ENCODE data around the gene DPYD.

The DPYD gene

DNA sequence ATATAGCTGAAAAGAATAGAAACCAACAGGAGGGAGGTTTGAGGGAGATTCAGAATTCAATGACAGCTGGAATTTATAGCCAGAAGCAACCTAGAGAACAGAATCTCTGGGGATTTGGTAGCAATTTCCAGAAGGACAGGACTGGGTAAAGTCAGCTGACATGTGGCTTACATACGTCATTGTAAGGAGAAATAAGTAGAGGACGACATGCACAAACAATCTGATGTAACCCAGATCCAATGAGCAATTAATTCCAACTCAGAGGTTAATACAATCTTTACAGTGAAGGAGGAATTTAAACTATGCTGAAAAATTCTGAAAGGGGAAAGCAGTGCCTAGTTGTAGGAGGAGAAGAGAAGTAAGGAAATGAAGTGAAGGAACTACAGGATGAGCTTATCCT, 815.3 kb downstream of the DPYD start:
- no peak for DNase-seq (ENCODE audit: low read depth in 2 of 2, low spot score in 1 of 2)

DNA sequence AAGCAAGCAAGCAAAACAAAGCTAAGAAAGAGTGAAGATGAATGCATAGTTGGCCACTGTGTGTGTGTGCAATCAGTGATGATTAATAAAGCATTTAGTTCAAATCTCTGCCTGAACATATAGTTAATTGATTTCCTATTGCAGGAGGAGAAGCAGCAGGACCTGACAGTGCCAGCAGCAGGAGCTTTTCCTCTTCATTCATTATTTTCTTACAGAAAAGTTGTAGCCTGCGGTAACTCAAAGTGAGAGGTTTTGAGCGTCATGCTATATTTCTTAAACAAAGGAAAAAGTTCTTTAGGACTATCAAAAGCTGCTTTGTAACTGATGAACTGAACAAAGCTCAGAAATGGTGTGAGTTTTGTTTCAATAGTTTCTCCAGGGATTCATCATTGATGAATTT, 819.3 kb downstream of the DPYD start:
- DNase-seq (ENCODE audit: low read depth in 2 of 2, low spot score in 1 of 2), result no peak

DNA sequence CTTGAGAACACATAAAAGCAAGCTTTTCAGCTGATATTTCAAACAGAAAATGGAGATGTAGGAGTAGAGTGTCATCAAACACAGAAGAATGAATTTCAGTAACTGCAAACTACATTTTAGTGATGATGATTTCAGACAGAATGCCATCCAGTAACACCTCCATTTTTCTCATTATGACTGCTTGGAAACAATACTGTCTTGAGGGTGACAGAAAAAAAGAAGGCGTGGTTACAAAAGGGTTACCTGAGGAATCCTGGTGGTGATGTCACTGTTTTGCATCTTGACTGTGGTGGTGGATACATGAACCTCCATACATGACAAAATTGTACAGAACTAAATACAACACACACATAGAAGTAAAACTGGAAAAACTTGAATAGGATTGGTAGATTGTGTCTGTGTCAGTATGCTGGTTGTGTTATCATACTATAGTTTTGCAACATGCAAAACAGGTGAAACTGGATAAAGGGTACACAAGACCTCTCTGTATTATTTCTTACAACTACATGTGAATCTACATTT, 823.4 kb downstream of the DPYD start:
- no peak for DNase-seq (ENCODE audit: low read depth in 2 of 2, low spot score in 1 of 2)

DNA sequence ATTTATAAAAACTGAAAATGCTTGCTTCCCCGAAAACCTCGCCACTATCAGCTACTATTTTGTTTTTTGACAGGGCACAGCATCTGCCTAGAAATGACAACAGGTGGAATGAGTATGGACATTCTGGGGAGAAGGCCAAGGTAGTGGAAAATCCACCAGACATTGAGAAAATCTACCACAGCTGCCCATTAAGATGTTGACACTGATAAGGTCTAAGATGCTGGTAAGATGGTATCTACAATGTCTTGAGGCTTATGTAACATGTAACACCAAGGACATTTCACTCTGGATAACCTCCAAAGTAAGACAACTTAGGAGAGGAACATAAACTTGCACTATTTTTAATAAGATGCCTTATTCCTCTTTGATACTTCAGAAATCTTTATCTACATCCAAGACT, 825.1 kb downstream of the DPYD start:
- no peak for DNase-seq (ENCODE audit: low read depth in 2 of 2, low spot score in 1 of 2)

DNA sequence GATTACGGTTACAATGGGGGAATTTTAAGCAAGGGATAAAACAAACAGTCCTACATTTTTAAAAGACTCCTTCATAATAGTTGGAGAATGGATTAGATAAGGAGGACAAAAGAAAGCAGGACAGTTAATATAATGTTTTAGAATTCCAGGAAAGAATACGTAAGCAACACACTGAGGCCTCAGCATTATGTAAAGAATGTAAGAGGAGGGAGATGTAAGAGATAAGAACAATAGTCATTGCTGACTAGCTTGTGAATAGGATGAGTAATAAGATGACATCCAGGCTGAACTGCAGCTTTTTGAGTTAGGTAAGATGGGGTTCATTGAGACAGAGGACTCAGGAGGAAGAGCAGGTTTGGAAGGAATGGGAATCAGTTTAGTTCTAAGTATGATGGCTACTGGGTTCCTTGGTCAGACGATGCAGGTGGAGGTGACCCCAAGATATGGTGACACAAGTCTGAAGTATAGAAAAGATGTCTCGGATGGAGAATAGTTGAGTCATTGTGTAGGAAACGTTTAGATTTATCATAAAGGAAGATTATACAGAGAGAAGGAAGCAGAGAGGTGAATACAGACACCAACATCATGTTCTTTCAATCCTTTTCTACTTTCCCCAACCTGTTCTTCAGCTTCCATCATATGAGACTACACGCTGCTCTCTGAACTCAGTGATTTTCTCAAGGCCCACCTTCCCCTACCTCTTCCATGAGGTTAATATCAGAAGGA, 826.4 kb downstream of the DPYD start:
- DNase-seq (ENCODE audit: low read depth in 2 of 2, low spot score in 1 of 2), result no peak

DNA sequence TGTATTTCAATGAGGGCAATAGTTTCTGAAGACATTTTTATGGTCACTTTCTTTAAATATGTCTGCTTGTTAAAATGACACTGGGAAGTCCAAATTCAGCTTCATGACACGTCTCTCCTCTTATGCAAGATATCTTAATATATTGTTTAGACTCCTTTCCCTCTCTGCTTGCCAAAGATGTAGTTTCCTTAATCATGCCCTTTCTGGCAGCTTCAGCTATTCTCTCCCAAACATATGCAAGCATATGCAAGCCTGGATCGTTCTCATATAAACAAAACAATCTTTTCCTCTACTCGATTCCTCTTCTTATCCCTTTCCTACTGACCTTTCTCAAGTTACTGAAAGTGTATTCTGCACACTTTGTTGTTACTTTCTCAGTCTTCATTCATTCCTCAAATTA, 827.1 kb downstream of the DPYD start:
- no peak for DNase-seq (ENCODE audit: low read depth in 2 of 2, low spot score in 1 of 2)

DNA sequence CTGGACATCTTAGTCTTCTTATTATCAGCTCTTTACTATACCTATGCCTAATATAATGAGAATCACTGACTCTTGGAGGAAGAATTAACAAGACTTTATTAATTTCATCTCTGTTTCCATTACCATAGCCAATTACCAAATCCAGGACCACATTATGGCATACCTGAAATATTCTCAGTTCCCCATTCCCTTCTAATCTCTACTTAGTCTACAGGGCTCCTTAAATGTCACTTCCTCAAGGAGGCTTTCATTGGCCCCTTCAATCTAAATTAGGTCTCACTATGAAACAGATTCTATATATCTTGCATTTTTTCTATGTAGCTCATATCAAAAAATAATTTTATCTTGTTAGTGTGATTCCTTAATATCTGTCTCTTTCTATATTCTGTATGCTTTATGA, 828.0 kb downstream of the DPYD start:
- DNase-seq (ENCODE audit: low read depth in 2 of 2, low spot score in 1 of 2), result no peak

DNA sequence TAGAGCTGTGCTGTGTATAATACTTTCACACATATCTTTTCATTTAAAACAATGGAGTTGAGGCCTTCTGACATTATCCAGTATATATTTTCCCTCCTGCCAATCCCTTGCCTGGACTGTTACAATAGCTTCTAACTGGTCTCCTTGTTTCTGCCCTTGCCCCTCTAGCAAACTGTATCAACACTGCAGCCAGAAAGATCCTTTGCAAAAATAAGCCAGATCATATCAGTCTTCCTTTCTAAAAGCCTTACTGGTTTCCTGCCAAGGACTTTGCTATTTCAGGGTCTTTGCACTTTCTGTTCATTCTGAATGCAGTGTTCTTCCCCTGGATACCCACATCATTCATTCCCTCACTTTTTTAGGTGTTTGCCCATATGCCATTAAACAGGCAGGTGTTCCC, 829.2 kb downstream of the DPYD start:
- DNase-seq (ENCODE audit: low read depth in 2 of 2, low spot score in 1 of 2), result no peak

DNA sequence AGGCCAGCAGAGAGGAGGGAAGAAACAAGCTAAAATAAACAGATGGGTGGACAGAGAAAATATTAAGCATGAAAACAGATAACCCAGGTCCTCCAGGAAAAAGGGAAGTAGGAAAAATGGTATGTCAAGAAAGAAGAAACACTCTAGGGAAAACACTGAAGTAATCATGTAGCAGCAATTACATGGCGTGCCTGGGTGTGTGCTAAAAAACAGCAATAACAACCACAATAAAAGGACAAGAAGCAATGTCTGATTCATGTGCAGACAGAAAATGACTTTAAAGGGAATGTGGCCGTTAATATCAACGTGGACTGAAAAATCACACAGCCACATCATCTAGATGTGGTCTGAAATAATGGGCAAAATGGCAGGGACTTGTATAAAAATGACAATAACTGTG, 829.6 kb downstream of the DPYD start:
- no peak for DNase-seq (ENCODE audit: low read depth in 2 of 2, low spot score in 1 of 2)

DNA sequence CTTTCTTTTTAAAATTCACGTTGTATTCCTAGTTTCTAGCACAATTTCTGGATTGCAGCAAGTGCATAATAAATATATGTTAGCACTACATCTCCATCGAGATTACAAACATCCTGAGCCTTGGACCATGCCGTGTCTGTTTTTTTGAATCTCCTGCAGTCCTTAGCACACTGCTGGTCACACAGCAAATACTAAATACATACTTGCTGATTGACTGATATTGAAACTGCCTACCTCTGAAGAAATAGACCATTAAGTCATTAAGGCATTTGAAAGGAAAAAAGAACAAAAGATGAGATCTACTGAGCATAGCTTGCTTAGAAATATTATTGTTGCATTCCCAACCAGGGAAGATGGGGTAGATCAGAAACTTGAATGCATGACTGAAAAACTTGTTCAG, 830.1 kb downstream of the DPYD start:
- no peak for DNase-seq (ENCODE audit: low read depth in 2 of 2, low spot score in 1 of 2)

DNA sequence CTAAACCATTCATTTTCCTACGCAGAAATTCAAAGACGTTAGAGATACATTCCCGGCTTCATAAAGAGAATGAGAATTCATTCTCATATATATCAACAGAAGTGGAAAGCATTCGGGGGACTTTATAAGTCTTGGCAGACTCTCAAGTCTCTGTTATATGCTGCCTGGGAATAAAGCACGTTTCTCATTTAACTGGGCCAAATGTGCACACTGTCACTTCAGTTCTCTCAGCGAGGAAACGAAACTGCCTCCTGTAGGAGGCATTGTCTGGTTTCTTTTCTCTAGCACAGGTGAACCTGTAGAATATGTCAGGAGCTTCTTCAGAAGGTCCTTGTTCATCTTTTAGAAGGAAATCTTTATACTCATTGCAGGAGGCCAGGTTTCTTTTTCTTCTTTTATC, 831.7 kb downstream of the DPYD start:
- no peak for DNase-seq (ENCODE audit: low read depth in 2 of 2, low spot score in 1 of 2)

DNA sequence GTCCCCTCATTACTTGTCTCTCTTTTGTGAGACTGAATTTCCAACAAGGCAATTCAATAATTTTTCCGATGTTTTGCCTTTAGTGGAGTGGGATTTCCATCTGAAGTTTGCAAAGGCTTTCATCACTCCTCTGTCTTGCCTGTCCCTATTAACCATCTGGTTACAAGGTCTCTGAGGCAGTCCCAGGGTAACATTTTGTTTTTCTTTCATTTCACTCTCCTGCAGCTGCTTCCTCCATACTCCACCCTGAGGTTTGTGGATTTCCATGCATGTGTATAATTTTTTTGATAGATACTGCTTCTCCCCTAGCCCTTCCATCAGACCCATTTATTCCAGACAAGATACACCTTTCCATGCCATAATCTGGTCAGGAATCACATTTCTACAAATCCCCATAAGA, 832.4 kb downstream of the DPYD start:
- no peak for DNase-seq (ENCODE audit: low read depth in 2 of 2, low spot score in 1 of 2)

DNA sequence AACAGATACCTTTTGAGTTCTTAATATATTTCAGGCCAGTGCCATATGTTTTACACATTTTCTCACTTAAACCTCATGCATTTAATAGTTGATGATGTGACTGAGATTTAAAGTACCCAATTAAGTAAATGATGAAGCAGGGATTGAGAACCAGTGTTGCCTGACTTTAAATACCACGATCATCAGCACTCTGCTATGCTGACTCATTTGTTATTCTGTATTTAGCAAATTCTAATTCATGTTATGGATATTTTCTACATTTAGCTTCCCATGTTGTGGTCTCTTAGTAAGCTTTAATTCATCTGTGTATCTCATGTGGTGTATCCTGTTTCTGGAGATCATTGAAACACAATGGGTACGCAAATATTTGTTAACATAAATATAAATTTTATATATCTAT, 836.3 kb downstream of the DPYD start:
- no peak for DNase-seq (ENCODE audit: low read depth in 2 of 2, low spot score in 1 of 2)

DNA sequence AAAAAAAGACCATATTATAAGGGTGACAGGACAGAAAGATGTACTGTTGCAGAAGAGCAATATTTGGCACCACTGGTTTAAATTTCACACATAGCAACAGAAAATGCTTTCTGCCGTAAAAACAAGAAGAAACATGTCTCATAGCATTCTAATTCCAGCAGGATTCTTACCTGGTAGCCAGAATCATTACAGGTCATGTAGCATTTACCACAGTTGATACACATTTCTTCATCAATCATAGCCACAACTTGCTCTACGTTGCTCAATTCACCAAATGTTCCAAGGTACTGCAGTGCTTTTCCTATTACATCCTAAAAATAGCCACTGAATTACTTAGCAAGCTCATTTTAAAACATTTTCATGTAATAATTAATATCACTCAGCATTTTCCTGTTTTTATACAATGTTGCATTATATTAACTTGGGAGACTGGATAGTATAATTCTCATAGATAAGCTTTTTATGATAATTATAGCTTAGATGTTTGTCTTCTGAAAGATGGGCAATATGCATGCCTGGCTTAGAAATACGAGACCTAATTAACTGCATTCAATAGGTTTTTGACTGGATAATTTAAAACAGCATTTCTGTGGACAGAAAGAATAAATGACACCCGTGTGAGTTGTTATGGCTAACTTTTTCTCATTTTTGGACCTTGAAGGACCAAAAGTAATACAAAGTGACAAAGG, 838.5 kb downstream of the DPYD start:
- no peak for DNase-seq (ENCODE audit: low read depth in 2 of 2, low spot score in 1 of 2)

DNA sequence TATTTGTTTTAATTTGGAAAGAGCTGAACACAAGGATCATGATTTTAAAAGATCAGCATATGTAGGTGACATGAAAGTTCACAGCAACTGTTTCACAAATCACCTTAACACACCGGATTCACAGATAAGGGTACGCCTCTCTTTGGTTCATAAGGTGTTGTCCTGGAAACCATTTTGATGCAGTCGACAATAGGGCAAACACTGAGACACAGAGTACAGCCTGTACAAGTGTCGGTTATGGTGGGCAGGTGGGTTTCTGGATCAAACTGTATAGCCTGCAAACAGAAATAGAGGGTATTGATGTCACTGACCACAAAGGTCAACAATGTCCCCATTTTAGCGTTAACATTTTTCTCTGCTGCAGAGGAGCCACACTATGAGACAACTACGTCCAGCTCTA, 842.0 kb downstream of the DPYD start:
- DNase-seq (ENCODE audit: low read depth in 2 of 2, low spot score in 1 of 2), result no peak

DNA sequence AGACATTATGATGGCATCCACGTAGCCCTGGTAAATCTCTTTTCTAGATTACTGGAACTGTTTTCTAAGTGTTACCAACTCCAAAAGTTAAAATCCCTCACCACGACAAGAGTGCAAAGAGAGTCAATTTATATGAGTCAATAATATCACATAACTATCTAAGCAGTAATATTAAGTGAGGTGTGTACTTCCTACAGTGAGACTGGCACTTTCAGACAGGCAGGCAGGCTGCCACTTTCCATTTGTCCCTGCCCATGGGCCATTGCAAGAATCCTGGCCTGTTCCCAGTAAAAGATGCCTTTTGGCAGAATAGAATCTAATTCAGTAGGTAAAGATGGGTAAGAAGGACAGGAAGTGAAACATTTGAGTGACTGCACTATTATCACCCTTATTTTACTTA, 843.6 kb downstream of the DPYD start:
- no peak for DNase-seq (ENCODE audit: low read depth in 2 of 2, low spot score in 1 of 2)

DNA sequence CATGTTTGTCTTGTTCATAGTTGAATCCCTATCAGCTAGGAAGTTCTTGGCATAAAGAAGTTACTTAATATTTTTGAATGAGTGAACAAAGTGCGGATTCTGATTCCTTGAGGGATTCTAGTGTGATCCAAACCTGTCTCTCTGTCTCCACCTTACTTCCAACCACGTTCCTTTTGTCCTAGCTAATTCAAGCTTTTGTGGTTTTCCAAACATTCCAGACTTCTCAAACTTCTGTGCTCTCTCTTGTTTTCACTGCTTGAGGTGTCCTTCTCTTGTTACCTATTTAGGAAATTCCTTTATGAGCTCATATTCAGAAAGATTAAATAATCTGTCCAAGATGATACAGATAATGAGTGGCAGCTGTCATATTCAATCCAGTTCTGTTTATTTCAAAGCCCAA, 846.1 kb downstream of the DPYD start:
- no peak for DNase-seq (ENCODE audit: low read depth in 2 of 2, low spot score in 1 of 2)

DNA sequence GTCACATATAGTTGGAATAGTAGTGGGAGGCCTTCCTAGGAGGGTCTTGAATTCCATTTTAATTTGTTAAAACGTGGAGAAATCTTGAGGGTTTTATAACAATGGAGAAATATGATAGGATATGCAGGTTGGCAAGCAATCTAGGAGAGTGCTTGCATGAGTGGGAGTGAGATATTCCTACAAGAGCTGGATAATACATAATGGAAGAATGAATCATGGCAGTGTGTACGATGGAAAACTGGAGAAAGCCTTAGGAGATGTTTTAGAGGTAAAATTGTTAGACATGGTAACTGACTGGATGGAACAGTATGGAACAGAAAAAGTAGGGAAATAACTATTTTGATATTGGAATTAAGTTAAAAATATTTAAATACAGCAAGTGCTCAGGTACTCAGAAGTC, 846.9 kb downstream of the DPYD start:
- no peak for DNase-seq (ENCODE audit: low read depth in 2 of 2, low spot score in 1 of 2)

DNA sequence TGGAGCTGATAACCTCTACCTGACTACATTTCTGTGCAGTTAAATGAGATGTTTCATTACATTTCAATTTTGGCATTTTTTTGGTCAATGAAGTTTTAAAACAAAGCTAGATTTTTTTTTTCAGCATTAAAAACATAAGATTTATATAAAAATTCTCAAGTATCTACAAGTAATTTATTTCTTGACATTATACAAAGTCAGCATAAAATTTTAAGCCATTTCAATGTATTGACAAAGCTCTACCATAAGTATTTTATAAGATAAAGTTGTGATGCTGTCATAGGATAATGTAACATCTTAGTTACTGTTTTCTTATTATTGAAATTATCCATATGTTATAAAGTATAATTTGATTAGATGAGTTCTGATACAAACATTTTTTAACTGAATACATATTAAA, 847.7 kb downstream of the DPYD start:
- DNase-seq (ENCODE audit: low read depth in 2 of 2, low spot score in 1 of 2), result no peak

DNA sequence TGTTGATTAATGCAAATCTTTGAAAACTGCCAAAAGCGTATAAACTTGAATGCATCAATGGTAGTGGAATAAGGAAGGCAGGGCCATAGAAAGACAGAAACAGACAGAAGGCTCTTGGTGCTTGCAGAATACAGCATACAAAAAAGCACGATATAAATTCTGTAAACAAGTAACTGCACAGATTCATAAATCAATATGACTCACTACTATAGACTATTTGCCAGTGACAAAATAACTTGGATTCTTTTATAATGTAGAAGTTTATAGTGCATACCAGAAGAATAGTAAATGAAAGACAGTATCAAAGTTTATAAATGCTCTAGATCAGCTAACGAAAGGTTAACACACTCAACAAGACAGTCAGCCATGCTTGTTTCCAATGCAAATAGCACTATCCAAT, 849.7 kb downstream of the DPYD start:
- DNase-seq (ENCODE audit: low read depth in 2 of 2, low spot score in 1 of 2), result no peak

DNA sequence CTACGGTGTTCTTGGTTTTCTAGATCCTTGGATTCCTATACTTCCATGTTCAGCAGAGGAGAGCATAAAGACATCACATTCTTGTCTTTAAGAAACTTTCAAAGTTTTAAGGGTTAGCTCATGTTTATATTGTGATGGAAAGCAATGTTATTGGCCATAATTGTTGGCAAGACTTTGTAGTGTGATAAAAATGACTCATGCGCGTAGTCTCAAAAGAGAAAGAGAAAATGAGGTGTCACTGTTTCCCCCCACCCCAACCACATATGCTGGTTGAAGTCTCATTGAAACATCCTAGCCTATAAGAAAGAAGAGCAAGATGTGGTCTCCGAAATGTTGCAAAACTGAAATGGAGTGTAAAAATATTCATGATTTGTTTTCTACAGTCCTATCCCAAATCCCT, 850.5 kb downstream of the DPYD start:
- no peak for DNase-seq (ENCODE audit: low read depth in 2 of 2, low spot score in 1 of 2)

DNA sequence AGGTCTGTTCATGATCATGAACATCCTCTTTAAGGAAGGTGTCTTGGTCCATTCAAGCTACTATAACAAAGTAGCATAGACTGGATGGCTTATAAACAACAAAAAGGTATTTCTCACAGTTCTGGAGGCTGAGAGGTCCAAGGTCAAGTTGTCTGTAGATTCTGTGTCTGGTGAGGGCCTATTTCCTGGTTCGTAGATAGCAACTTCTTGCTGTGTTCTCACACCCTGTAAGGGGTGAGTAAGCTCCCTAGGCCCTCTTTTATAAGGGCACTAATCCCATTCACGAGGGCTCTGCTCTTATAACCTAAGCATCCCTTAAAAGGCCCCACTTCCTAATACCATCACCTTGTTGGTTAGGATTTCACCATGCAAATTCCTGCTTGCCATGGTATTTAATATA, 851.5 kb downstream of the DPYD start:
- DNase-seq (ENCODE audit: low read depth in 2 of 2, low spot score in 1 of 2), result no peak

DNA sequence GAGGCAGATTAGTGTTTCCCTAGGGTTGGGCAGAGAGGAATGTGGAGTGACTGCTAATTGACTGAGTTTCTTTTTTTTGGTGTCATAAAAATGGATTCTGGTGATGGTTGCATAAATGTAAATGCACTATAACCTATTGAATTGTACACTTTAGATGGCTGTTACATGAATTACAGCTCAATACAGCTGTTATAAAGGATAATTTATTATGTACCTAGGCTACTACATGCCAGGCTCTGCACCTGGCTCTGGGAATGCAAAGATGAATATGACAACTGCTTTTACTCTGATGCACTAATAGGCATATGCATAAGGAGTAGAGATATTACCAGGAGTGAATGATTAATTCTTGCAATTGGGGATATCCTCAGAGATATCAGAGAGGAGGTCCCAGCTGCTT, 854.0 kb downstream of the DPYD start:
- no peak for DNase-seq (ENCODE audit: low read depth in 2 of 2, low spot score in 1 of 2)

Measured in stimulated activated CD8-positive, alpha-beta memory T cell treated with anti-CD3 and anti-CD28 coated beads, Interleukin-4, amount 100 ng/mL, for 4 hours (primary cell).